T-helper 1 cell (primary cell): ENCODE data around the gene GPC5.

ENCODE experiments used
- DNase-seq, 5 donors: peaks; one replicate each; pipeline ENCODE4 v3.0.0-alpha.2; 2012 to 2020

The GPC5 gene

GRCh38 chr13:91464336-91464735 is 65.9 kb downstream of the GPC5 start:
- DNase-seq: no peak

- no peak for DNase-seq
Observed at GRCh38 chr13:91467236-91467635, 68.8 kb downstream of the GPC5 start.

- DNase-seq: no peak
Observed at GRCh38 chr13:91468301-91468700, 69.9 kb downstream of the GPC5 start.

- no peak for DNase-seq
Observed at GRCh38 chr13:91470084-91470621, 71.7 kb downstream of the GPC5 start.

- no peak for DNase-seq
Observed at GRCh38 chr13:91470681-91471080, 72.3 kb downstream of the GPC5 start.

GRCh38 chr13:91482427-91482826 is 84.0 kb downstream of the GPC5 start:
- DNase-seq: no peak

GRCh38 chr13:91491980-91492379 is 93.6 kb downstream of the GPC5 start:
- no peak for DNase-seq

GRCh38 chr13:91493442-91493841 is 95.0 kb downstream of the GPC5 start:
- no peak for DNase-seq

- DNase-seq: no peak
Observed at GRCh38 chr13:91498298-91498697, 99.9 kb downstream of the GPC5 start.

- no peak for DNase-seq
Observed at GRCh38 chr13:91504216-91504615, 105.8 kb downstream of the GPC5 start.

GRCh38 chr13:91506759-91507158 is 108.3 kb downstream of the GPC5 start:
- DNase-seq: no peak

- DNase-seq: no peak
Observed at GRCh38 chr13:91510058-91510457, 111.6 kb downstream of the GPC5 start.

- no peak for DNase-seq
Observed at GRCh38 chr13:91513790-91514189, 115.4 kb downstream of the GPC5 start.

GRCh38 chr13:91516799-91517198 is 118.4 kb downstream of the GPC5 start:
- DNase-seq: no peak

GRCh38 chr13:91520952-91521351 is 122.5 kb downstream of the GPC5 start:
- DNase-seq: no peak

GRCh38 chr13:91523116-91523515 is 124.7 kb downstream of the GPC5 start:
- DNase-seq: no peak

GRCh38 chr13:91526543-91527033 is 128.2 kb downstream of the GPC5 start:
- DNase-seq: no peak

GRCh38 chr13:91529739-91530482 is 131.5 kb downstream of the GPC5 start:
- DNase-seq: no peak

GRCh38 chr13:91531646-91532045 is 133.2 kb downstream of the GPC5 start:
- no peak for DNase-seq

GRCh38 chr13:91533354-91533753 is 134.9 kb downstream of the GPC5 start:
- DNase-seq: no peak

- no peak for DNase-seq
Observed at GRCh38 chr13:91534996-91535395, 136.6 kb downstream of the GPC5 start.

GRCh38 chr13:91537376-91537775 is 139.0 kb downstream of the GPC5 start:
- DNase-seq: no peak

GRCh38 chr13:91539286-91540157 is 141.1 kb downstream of the GPC5 start:
- DNase-seq: no peak
